GM23338 (cell line): ENCODE data around the gene NXPH3. TPM values are rescaled to one million over a fixed set of nuclear protein-coding genes. Genes with fewer than 3 reads are reported as not detected.

Experiments used
- ATAC-seq: fragments of 200-7000 bp; cut with Tn5 transposase; 3 replicates; pipeline ENCODE4 v1.9.1; 2020
- DNase-seq: peaks from one replicate; pipeline ENCODE4 v3.0.0-alpha.2; 2015; ENCODE audit warnings: low spot score
- H2AFZ ChIP-seq: fragments of 200-600 bp; sonication (generic); 2 replicates; pipeline ENCODE4 v1.8.0; 2016; ENCODE audit warnings: antibody characterized with exemption, mild to moderate bottlenecking, moderate library complexity
- H3F3A ChIP-seq: fragments of 200-600 bp; sonication (generic); replicated peaks from 2 replicates; pipeline ENCODE4 v1.8.0; 2017; ENCODE audit warnings: antibody characterized with exemption, mixed run types, low read depth
- H3K27ac ChIP-seq: fragments of 200-600 bp; sonication (generic); 2 replicates; pipeline ENCODE4 v1.6.1; 2016; ENCODE audit warnings: low read depth
- H3K27me3 ChIP-seq: fragments of 200-600 bp; sonication (generic); 2 replicates; pipeline ENCODE4 v1.8.0; 2016; ENCODE audit warnings: mild to moderate bottlenecking, mixed run types, moderate library complexity; ENCODE audit not compliant: insufficient read depth
- H3K36me3 ChIP-seq: fragments of 200-600 bp; sonication (generic); 2 replicates; pipeline ENCODE4 v1.8.0; 2016; ENCODE audit warnings: mild to moderate bottlenecking; ENCODE audit not compliant: insufficient read depth
- H3K4me1 ChIP-seq: fragments of 200-600 bp; sonication (generic); 2 replicates; pipeline ENCODE4 v1.8.0; 2016; ENCODE audit warnings: mild to moderate bottlenecking, moderate library complexity; ENCODE audit not compliant: insufficient read depth
- H3K4me2 ChIP-seq: fragments of 200-600 bp; sonication (generic); 2 replicates; pipeline ENCODE4 v1.7.1; 2017; ENCODE audit warnings: mixed run types
- H3K4me3 ChIP-seq: fragments of 200-600 bp; sonication (generic); 2 replicates; pipeline ENCODE4 v1.6.1; 2016; ENCODE audit warnings: mixed run types
- H3K79me2 ChIP-seq: fragments of 200-600 bp; sonication (generic); replicated peaks from 2 replicates; pipeline ENCODE4 v1.8.0; 2017; ENCODE audit warnings: mild to moderate bottlenecking; ENCODE audit not compliant: insufficient read depth
- H3K9me2 ChIP-seq: fragments of 200-600 bp; sonication (generic); 2 replicates; pipeline ENCODE4 v1.8.0; 2017; ENCODE audit not compliant: insufficient read depth
- H4K20me1 ChIP-seq: fragments of 200-600 bp; sonication (generic); replicated peaks from 2 replicates; pipeline ENCODE4 v1.8.0; 2017; ENCODE audit warnings: mild to moderate bottlenecking; ENCODE audit not compliant: insufficient read depth
- H3K27ac Mint-ChIP-seq: 2 replicates; pipeline ENCODE4 v1.8.0; 2020; ENCODE audit warnings: inconsistent platforms, mild to moderate bottlenecking, moderate library complexity, mixed read lengths
- H3K27me3 Mint-ChIP-seq: 3 replicates; pipeline ENCODE4 v1.8.0; 2022; ENCODE audit warnings: low read depth, mild to moderate bottlenecking, moderate library complexity, mixed read lengths, inconsistent platforms; ENCODE audit not compliant: insufficient read depth, poor library complexity
- H3K36me3 Mint-ChIP-seq: 3 replicates; pipeline ENCODE4 v1.8.0; 2021; ENCODE audit warnings: low read depth, mild to moderate bottlenecking, inconsistent platforms, moderate library complexity, mixed read lengths
- H3K4me1 Mint-ChIP-seq: 3 replicates; pipeline ENCODE4 v1.8.0; 2020; ENCODE audit warnings: mild to moderate bottlenecking, inconsistent platforms, mixed read lengths
- H3K4me3 Mint-ChIP-seq: 3 replicates; pipeline ENCODE4 v1.8.0; 2021; ENCODE audit warnings: moderate library complexity, mild to moderate bottlenecking, inconsistent platforms, mixed read lengths
- H3K9me3 Mint-ChIP-seq: 3 replicates; pipeline ENCODE4 v1.8.0; 2020; ENCODE audit warnings: moderate library complexity, mild to moderate bottlenecking, inconsistent platforms, mixed read lengths
- CREB1 ChIP-seq: fragments of 250-450 bp; sonication (Bioruptor Pico); IDR thresholded peaks from 2 replicates; pipeline ENCODE4 v1.5.0; 2020; ENCODE audit warnings: low read depth, mild to moderate bottlenecking, moderate library complexity
- CTCF ChIP-seq, 2 experiments: fragments of 200-600 bp in 1 of 2; sonication (generic) in 1 of 2; conservative IDR thresholded peaks; 2 replicates each; pipeline versions ENCODE4 v1.5.1 to v1.6.1; 2016 to 2017; ENCODE audit warnings: antibody characterized with exemption in 2 of 2, low read depth in 2 of 2, mild to moderate bottlenecking in 2 of 2, moderate library complexity in 1 of 2
- ETS1 ChIP-seq: IDR thresholded peaks from 2 replicates; pipeline ENCODE4 v1.6.1; 2016; ENCODE audit warnings: antibody characterized with exemption
- EZH2 ChIP-seq: fragments of 200-600 bp; sonication (generic); IDR thresholded peaks from one replicate; pipeline ENCODE4 v1.8.0; 2017; ENCODE audit warnings: antibody characterized with exemption, mild to moderate bottlenecking, low read depth; ENCODE audit not compliant: unreplicated experiment
- EZH2phosphoT487 ChIP-seq: fragments of 200-600 bp; sonication (generic); IDR thresholded peaks from one replicate; pipeline ENCODE4 v1.8.1; 2018; ENCODE audit warnings: antibody characterized with exemption; ENCODE audit not compliant: unreplicated experiment
- JUNB ChIP-seq: IDR thresholded peaks from one replicate; pipeline ENCODE4 v1.6.1; 2016; ENCODE audit warnings: antibody characterized with exemption; ENCODE audit not compliant: unreplicated experiment
- NANOG ChIP-seq: IDR thresholded peaks from 2 replicates; pipeline ENCODE4 v1.6.1; 2016; ENCODE audit warnings: antibody characterized with exemption, borderline replicate concordance
- POLR2AphosphoS5 ChIP-seq: IDR thresholded peaks from 2 replicates; pipeline ENCODE4 v1.6.1; 2016; ENCODE audit warnings: antibody characterized with exemption, low read depth
- REST ChIP-seq: IDR thresholded peaks from one replicate; pipeline ENCODE4 v1.6.1; 2018; ENCODE audit warnings: antibody characterized with exemption; ENCODE audit not compliant: unreplicated experiment
- STAT1 ChIP-seq: IDR thresholded peaks from one replicate; pipeline ENCODE4 v1.6.1; 2016; ENCODE audit warnings: antibody characterized with exemption; ENCODE audit not compliant: unreplicated experiment
- ZNF114 ChIP-seq: fragments of 250-450 bp; sonication (Bioruptor Pico); IDR thresholded peaks from 2 replicates; pipeline ENCODE4 v1.5.0; 2020; ENCODE audit warnings: mild to moderate bottlenecking, moderate library complexity
- ZNF331 ChIP-seq: fragments of 250-450 bp; sonication (Bioruptor Pico); IDR thresholded peaks from 2 replicates; pipeline ENCODE4 v1.5.0; 2020; ENCODE audit warnings: low read depth, mild to moderate bottlenecking, moderate library complexity
- ZNF462 ChIP-seq: fragments of 250-450 bp; sonication (Bioruptor Pico); IDR thresholded peaks from 2 replicates; pipeline ENCODE4 v1.5.0; 2020; ENCODE audit warnings: mild to moderate bottlenecking, moderate library complexity
- polyA plus RNA-seq: library from polyadenylated mRNA; unstranded; fragments of >200 nt; fragmentation: Nextera tagmentation; extraction: Ambion mirVana; gene quantifications from 2 replicates; pipeline ENCODE4 v1.2.1, GENCODE V29; 2016
- total RNA-seq: library from RNA; depleted of rRNA; stranded (reverse); fragments of >200 nt; shearing (Covaris generic); gene quantifications from 2 replicates; pipeline ENCODE4 v1.2.3, GENCODE V29; 2014

NXPH3 gene
- total and polyA plus RNA-seq, 2 experiments from 2014 or later: 0.23 to 2.7 TPM

DNA sequence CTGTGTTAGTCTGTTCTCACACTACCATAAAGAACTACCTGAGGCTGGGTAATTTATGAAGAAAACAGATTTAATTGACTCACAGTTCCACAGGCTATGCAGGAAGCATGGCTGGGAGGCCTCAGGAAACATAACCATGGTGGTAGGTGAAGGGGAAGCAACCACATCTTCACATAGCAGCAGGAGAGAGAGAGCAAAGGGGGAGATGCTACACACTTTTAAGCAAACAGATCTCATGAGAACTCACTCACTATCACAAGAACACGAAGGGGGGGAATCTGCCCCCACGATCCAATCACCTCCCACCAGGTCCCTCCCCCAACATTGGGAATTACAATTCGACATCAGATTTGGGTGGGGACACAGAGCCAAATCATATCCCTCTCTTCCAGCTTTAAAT lies 31.8 kb upstream of the NXPH3 start:
- TF ChIP-seq CTCF (conservative IDR thresholded peaks at IDR 0.05; ENCODE audit: low read depth in 2 of 2) (no peak), NANOG (no peak), ZNF331 (CRISPR knock-in tag) (no peak), EZH2 (no peak), ETS1 (no peak), JUNB (no peak), REST (no peak), EZH2phosphoT487 (no peak), POLR2AphosphoS5 (no peak), ZNF462 (CRISPR knock-in tag) (no peak), STAT1 (no peak), ZNF114 (no peak), CREB1 (CRISPR knock-in tag) (no peak)
- Histone ChIP-seq H3K36me3 (no peaks in the 10 kb centered on the region), H2AFZ (no peak overlapping the region), H3K4me2 (no peak overlapping the region), H3K27ac (no peak overlapping the region), H4K20me1 (no peaks in the 10 kb centered on the region), H3K4me1 (peaks cover 20% of the 10 kb centered on the region; the same call in 1 of the 2 replicates), H3K9me2 (no peaks in the 10 kb centered on the region), H3K79me2 (no peaks in the 10 kb centered on the region), H3K4me3 (no peak overlapping the region), H3K27me3 (no peaks in the 10 kb centered on the region), H3F3A (no peaks in the 10 kb centered on the region)
- H3K9me3 Mint-ChIP-seq: peaks cover 5% of the 10 kb centered on the region; the same call in 1 of the 3 replicates
- H3K27me3 Mint-ChIP-seq: peaks cover 14% of the 10 kb centered on the region
- peaks cover 30% of the 10 kb centered on the region for H3K4me1 Mint-ChIP-seq
- H3K4me3 Mint-ChIP-seq: no peak overlapping the region
- no peak overlapping the region for H3K27ac Mint-ChIP-seq
- DNase-seq (no peak), ATAC-seq (no peak)
- no peaks in the 10 kb centered on the region for H3K36me3 Mint-ChIP-seq
